ENCODE data around the gene FBXO22. TPM values are rescaled to one million over a fixed set of nuclear protein-coding genes. Genes with fewer than 3 reads are reported as not detected.

Gene FBXO22
- total and polyA plus RNA-seq, 2 of the 8 experiments (the other 6 are each of a cell fraction or from before 2014, with no cell fraction given) = 33.2 to 67.3 TPM

DNA sequence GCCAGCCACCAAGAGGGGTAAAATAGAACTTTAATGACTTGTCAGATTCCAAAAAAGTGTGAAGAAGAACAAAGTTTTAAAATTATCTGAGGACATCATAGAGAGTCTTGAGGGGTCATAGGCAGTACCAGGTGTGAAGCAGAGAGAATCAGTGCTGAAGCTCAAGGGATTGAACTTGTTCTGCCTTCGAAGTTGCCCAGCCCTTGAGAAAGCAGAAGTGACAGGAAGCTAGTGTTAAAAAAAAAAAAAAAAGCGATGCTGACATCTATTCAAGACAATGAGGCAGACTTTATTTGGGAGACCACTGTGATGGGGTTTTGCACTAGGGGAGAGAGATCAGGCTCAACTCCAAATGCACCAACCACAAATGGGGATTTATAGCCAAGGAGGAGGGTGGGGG, 21.8 kb downstream of the FBXO22 start:
- H2BK12ac ChIP-seq (ENCODE audit: low read depth, low read length) = no peak overlapping the region
- 85% methylated on average over 2 of the region's 2 CpGs; no CpG with 5 or more reads in 1 of the 2 experiments for WGBS, 2 experiments (ENCODE audit: extremely low coverage in 1 of 2, insufficient coverage in 1 of 2, insufficient read length in 1 of 2, insufficient replicate concordance in 2 of 2, low coverage in 1 of 2, low lambda C conversion rate in 2 of 2, missing lambda C conversion rate in 1 of 2)
- peaks cover 10 to 14% of the 10 kb centered on the region in 2 experiments for H4K20me1 ChIP-seq (replicated peaks in 1 of 2; ENCODE audit: control insufficient read depth in 1 of 2, insufficient read depth in 2 of 2, low read length in 2 of 2)
- no peak overlapping the region for H3K56ac ChIP-seq (replicated peaks; ENCODE audit: insufficient read length, low read depth, low read length)
- H2BK120ac ChIP-seq (replicated peaks; ENCODE audit: low read depth, low read length) = no peak overlapping the region
- CTCF ChIA-PET (ENCODE audit: partially characterized antibody) = interaction anchor here (0.6 to 7.4 kb wide), 7 partner anchors 8 to 225 kb away, joined by 3 to 110 read pairs (median 4); no protein-coding TSS in a partner anchor
- no peak overlapping the region for H3K9ac ChIP-seq (replicated peaks in 1 of 4; ENCODE audit: extremely low read depth in 1 of 4, low read depth in 3 of 4, low read length in 3 of 4)
- H3K79me1 ChIP-seq (ENCODE audit: low read depth, low read length) = 0 out of 2 replicates have a peak, but pooled peaks cover 2% of the 10 kb centered on the region
- no peak overlapping the region for H3K4ac ChIP-seq (replicated peaks; ENCODE audit: insufficient read length, low read depth, low read length)
- DNase-seq (ENCODE audit: low read depth in 1 of 2, low spot score in 2 of 2) (no peak), FAIRE-seq (no peak)
- no peak overlapping the region for H3K23ac ChIP-seq (ENCODE audit: insufficient read length)
- H2BK5ac ChIP-seq (ENCODE audit: low read depth, low read length) = no peak overlapping the region
- H2AK5ac ChIP-seq (ENCODE audit: low read depth, low read length) = no peak overlapping the region
- POLR2A ChIA-PET (ENCODE audit: partially characterized antibody) = interaction anchor here (1.1 kb wide), 1 partner anchor 12 kb away, joined by 4 read pairs; no protein-coding TSS in a partner anchor
- H4K8ac ChIP-seq (ENCODE audit: extremely low read depth, insufficient read depth, low read length) = no peak overlapping the region
- H3K79me2 ChIP-seq (ENCODE audit: control insufficient read depth in 1 of 2, insufficient read depth in 2 of 2, low read length in 2 of 2) = peaks cover 7 to 43% of the 10 kb centered on the region in 2 experiments; a peak in 3 of 4 replicates
- no peak overlapping the region for H4K91ac ChIP-seq (replicated peaks; ENCODE audit: insufficient read length, low read length)
- no peak overlapping the region for H3K18ac ChIP-seq (ENCODE audit: extremely low read depth, low read length)
- H3K27me3 ChIP-seq (replicated peaks in 1 of 4; ENCODE audit: control insufficient read depth in 3 of 4, extremely low read depth in 1 of 4, insufficient read depth in 3 of 4, low read length in 3 of 4) = no peaks in the 10 kb centered on the region
- no peak overlapping the region for H3K4me2 ChIP-seq (ENCODE audit: insufficient read depth in 1 of 2, low read depth in 2 of 2, low read length in 2 of 2)
- no peak overlapping the region for H3K14ac ChIP-seq (ENCODE audit: insufficient read length)
- no peak overlapping the region for H2BK15ac ChIP-seq (ENCODE audit: low read length)
- H3K23me2 ChIP-seq (ENCODE audit: low read depth, low read length) = no peaks in the 10 kb centered on the region; the same call in 1 of the 2 replicates
- no peak overlapping the region for H2BK20ac ChIP-seq (ENCODE audit: low read length)
- H3K9me3 ChIP-seq (ENCODE audit: insufficient read depth in 2 of 2, low read depth in 1 of 2, low read length in 1 of 2) = no peaks in the 10 kb centered on the region
- no peak overlapping the region for H3K4me3 ChIP-seq (ENCODE audit: extremely low read depth in 1 of 4, insufficient read depth in 2 of 4, low read depth in 3 of 4, low read length in 4 of 4)
- H2AFZ ChIP-seq (ENCODE audit: low read length) = no peak overlapping the region
- H3K27ac ChIP-seq (ENCODE audit: low read depth, low read length) = no peak overlapping the region
- H3K36me3 ChIP-seq (ENCODE audit: control insufficient read depth in 2 of 4, insufficient read depth in 4 of 4, low read length in 3 of 4) = peaks cover 0 to 17% (median 8%) of the 10 kb centered on the region in 4 experiments; a peak in 5 of 8 replicates
- peaks cover 0 to 11% (median 3%) of the 10 kb centered on the region in 4 experiments; a peak in 3 of 7 replicates for H3K4me1 ChIP-seq (replicated peaks in 1 of 4; ENCODE audit: control insufficient read depth in 3 of 4, insufficient read depth in 4 of 4, low read length in 3 of 4)
- H4K5ac ChIP-seq (ENCODE audit: insufficient read length, low read depth, low read length) = no peak overlapping the region
- TF ChIP-seq FOSL1 (IDR thresholded peaks at IDR 0.05; ENCODE audit: insufficient read depth, low read depth, low read length) (no peak), CTBP2 (IDR thresholded peaks at IDR 0.05; ENCODE audit: borderline replicate concordance, insufficient read depth, insufficient read length, low read length) (no peak), ASH2L (IDR thresholded peaks at IDR 0.05; ENCODE audit: low read length) (no peak), PHF8 (conservative IDR thresholded peaks at IDR 0.05; ENCODE audit: low read depth, low read length) (no peak), GTF2F1 (IDR thresholded peaks at IDR 0.05; ENCODE audit: borderline replicate concordance, low read depth, low read length) (no peak), EP300 (IDR thresholded peaks at IDR 0.05; ENCODE audit: borderline replicate concordance in 1 of 2, low read depth in 2 of 2, low read length in 2 of 2) (no peak), YY1 (IDR thresholded peaks at IDR 0.05; ENCODE audit: low read depth, low read length) (no peak), EZH2 (IDR thresholded peaks at IDR 0.05; ENCODE audit: low read depth, low read length, severe bottlenecking) (no peak), RNF2 (IDR thresholded peaks at IDR 0.05; ENCODE audit: borderline replicate concordance, low read depth, low read length, missing control alignments, poor library complexity, severe bottlenecking) (no peak), EGR1 (IDR thresholded peaks at IDR 0.05; ENCODE audit: borderline replicate concordance, low read depth, low read length) (no peak)
- TF ChIP-seq, protein P1, sequence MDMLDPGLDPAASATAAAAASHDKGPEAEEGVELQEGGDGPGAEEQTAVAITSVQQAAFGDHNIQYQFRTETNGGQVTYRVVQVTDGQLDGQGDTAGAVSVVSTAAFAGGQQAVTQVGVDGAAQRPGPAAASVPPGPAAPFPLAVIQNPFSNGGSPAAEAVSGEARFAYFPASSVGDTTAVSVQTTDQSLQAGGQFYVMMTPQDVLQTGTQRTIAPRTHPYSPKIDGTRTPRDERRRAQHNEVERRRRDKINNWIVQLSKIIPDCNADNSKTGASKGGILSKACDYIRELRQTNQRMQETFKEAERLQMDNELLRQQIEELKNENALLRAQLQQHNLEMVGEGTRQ (IDR thresholded peaks at IDR 0.05; ENCODE audit: low read length) = no peak
